Measurements from ENCODE around the gene BICD1.

The BICD1 gene

GRCh38 chr12:32120419-32120818 is 13.8 kb downstream of the BICD1 start:
- DNase-seq = no peak
- no peak for TF ChIP-seq CTCF (IDR thresholded peaks at IDR 0.05; ENCODE audit: low read depth, low read length)
- no peaks in the 10 kb centered on the region for H3K27me3 ChIP-seq (ENCODE audit: insufficient read depth, low read depth, severe bottlenecking)
- H3K4me3 ChIP-seq (ENCODE audit: low read depth, low read length) = no peak overlapping the region
- H3K9me3 ChIP-seq (ENCODE audit: severe bottlenecking) = no peaks in the 10 kb centered on the region
- H3K36me3 ChIP-seq = no peaks in the 10 kb centered on the region
- H3K27ac ChIP-seq = no peak overlapping the region

- no peak for TF ChIP-seq CTCF (IDR thresholded peaks at IDR 0.05; ENCODE audit: low read depth, low read length)
These were observed 18.0 kb downstream of the BICD1 start for GRCh38 chr12:32124637-32125036.

GRCh38 chr12:32125455-32126084 is 18.9 kb downstream of the BICD1 start:
- H3K27ac ChIP-seq = no peak overlapping the region
- H3K4me3 ChIP-seq (ENCODE audit: low read depth, low read length) = no peak overlapping the region
- DNase-seq = no peak
- H3K36me3 ChIP-seq = no peaks in the 10 kb centered on the region
- TF ChIP-seq CTCF (IDR thresholded peaks at IDR 0.05; ENCODE audit: low read depth, low read length) = no peak
- no peaks in the 10 kb centered on the region for H3K27me3 ChIP-seq (ENCODE audit: insufficient read depth, low read depth, severe bottlenecking)
- H3K9me3 ChIP-seq (ENCODE audit: severe bottlenecking) = no peaks in the 10 kb centered on the region

More at GRCh38 chr12:32124637-32125036, 18.0 kb downstream of the BICD1 start:
- Histone ChIP-seq H3K27ac (no peak overlapping the region), H3K9me3 (ENCODE audit: severe bottlenecking) (no peaks in the 10 kb centered on the region), H3K4me3 (ENCODE audit: low read depth, low read length) (no peak overlapping the region), H3K36me3 (no peaks in the 10 kb centered on the region), H3K27me3 (ENCODE audit: insufficient read depth, low read depth, severe bottlenecking) (no peaks in the 10 kb centered on the region)
- DNase-seq = no peak

GRCh38 chr12:32126720-32127119 is 20.1 kb downstream of the BICD1 start:
- H3K27me3 ChIP-seq (ENCODE audit: insufficient read depth, low read depth, severe bottlenecking) = no peaks in the 10 kb centered on the region
- DNase-seq = no peak
- no peak overlapping the region for H3K4me3 ChIP-seq (ENCODE audit: low read depth, low read length)
- H3K36me3 ChIP-seq = peaks cover 2% of the 10 kb centered on the region; the same call in 1 of the 2 replicates
- no peak overlapping the region for H3K27ac ChIP-seq
- no peaks in the 10 kb centered on the region for H3K9me3 ChIP-seq (ENCODE audit: severe bottlenecking)
- no peak for TF ChIP-seq CTCF (IDR thresholded peaks at IDR 0.05; ENCODE audit: low read depth, low read length)

GRCh38 chr12:32131666-32132065 is 25.0 kb downstream of the BICD1 start:
- peaks cover 2% of the 10 kb centered on the region; the same call in 1 of the 2 replicates for H3K36me3 ChIP-seq
- TF ChIP-seq CTCF (IDR thresholded peaks at IDR 0.05; ENCODE audit: low read depth, low read length) = no peak
- no peaks in the 10 kb centered on the region for H3K27me3 ChIP-seq (ENCODE audit: insufficient read depth, low read depth, severe bottlenecking)
- no peaks in the 10 kb centered on the region for H3K9me3 ChIP-seq (ENCODE audit: severe bottlenecking)
- DNase-seq = no peak
- H3K27ac ChIP-seq = no peak overlapping the region
- H3K4me3 ChIP-seq (ENCODE audit: low read depth, low read length) = no peak overlapping the region
